ENCODE measurements around the gene BEGAIN.
"Not testable (repeated sequence)": the region's sequence is repeated elsewhere in the genome, so short reads cannot be mapped to it uniquely, and the experiment has no call there.

The BEGAIN gene

GRCh38 chr14:100522616-100523099 lies 64.6 kb downstream of the BEGAIN start:
- Histone ChIP-seq H3K27ac (ENCODE audit: low read depth, low read length) (no peak overlapping the region), H3K4me3 (ENCODE audit: low read length) (no peak overlapping the region)
- 48% methylated on average over 6 of the region's 6 CpGs for WGBS

GRCh38 chr14:100506053-100506452 lies 81.2 kb downstream of the BEGAIN start:
- not testable (repeated sequence) for H3K27me3 ChIP-seq (ENCODE audit: insufficient read depth, low read length); H3K27ac ChIP-seq (ENCODE audit: low read depth, low read length); H3K9ac ChIP-seq (ENCODE audit: low read depth, low read length); H3K36me3 ChIP-seq (ENCODE audit: insufficient read depth, low read length); H3K4me3 ChIP-seq (ENCODE audit: low read length); H3K4me1 ChIP-seq (ENCODE audit: insufficient read depth, low read length)
- peaks cover 20% of the 10 kb centered on the region; the same call in 1 of the 2 replicates for H3K9me3 ChIP-seq (ENCODE audit: insufficient read depth, low read depth, low read length)
- 95% methylated on average over 3 of the region's 3 CpGs for WGBS

More at GRCh38 chr14:100522616-100523099, 64.6 kb downstream of the BEGAIN start:
- H3K27me3 ChIP-seq (ENCODE audit: insufficient read depth, low read length) = no peaks in the 10 kb centered on the region
- no peak overlapping the region for H3K9ac ChIP-seq (ENCODE audit: low read depth, low read length)
- H3K4me1 ChIP-seq (ENCODE audit: insufficient read depth, low read length) = peaks cover 4% of the 10 kb centered on the region; the same call in 1 of the 2 replicates
- peaks cover 7% of the 10 kb centered on the region; the same call in 1 of the 2 replicates for H3K36me3 ChIP-seq (ENCODE audit: insufficient read depth, low read length)
- H3K9me3 ChIP-seq (ENCODE audit: insufficient read depth, low read depth, low read length) = no peaks in the 10 kb centered on the region

GRCh38 chr14:100504372-100505078 lies 82.7 kb downstream of the BEGAIN start:
- Histone ChIP-seq H3K9ac (ENCODE audit: low read depth, low read length) (no peak overlapping the region), H3K4me3 (ENCODE audit: low read length) (no peak overlapping the region), H3K27ac (ENCODE audit: low read depth, low read length) (no peak overlapping the region), H3K9me3 (ENCODE audit: insufficient read depth, low read depth, low read length) (peaks cover 20% of the 10 kb centered on the region; the same call in 1 of the 2 replicates), H3K4me1 (ENCODE audit: insufficient read depth, low read length) (no peaks in the 10 kb centered on the region), H3K36me3 (ENCODE audit: insufficient read depth, low read length) (no peaks in the 10 kb centered on the region), H3K27me3 (ENCODE audit: insufficient read depth, low read length) (no peaks in the 10 kb centered on the region)
- WGBS = 83% methylated on average over 3 of the region's 3 CpGs

DNA sequence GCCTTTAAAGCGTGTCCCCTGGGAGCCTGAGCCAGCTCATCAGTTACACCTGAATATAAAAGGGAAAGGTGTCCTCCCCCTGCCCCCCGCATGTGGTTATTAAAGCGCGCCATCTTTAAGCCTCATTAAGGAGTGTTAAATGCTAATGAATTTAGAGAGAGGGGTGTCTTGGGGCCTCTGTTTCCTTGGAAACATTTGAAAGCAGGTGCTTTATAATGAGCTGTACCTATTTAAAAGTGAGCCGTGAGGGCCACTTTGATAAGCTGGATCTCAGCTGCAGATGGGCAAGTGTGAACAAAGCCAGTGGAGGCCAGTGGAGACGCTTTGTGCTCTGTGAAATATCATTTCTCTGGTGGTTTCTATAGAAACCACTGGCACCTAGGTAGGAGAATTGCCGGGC lies 84.0 kb downstream of the BEGAIN start:
- no peaks in the 10 kb centered on the region for H3K4me1 ChIP-seq (ENCODE audit: insufficient read depth, low read length)
- peaks cover 20% of the 10 kb centered on the region; the same call in 1 of the 2 replicates for H3K9me3 ChIP-seq (ENCODE audit: insufficient read depth, low read depth, low read length)
- no peak overlapping the region for H3K9ac ChIP-seq (ENCODE audit: low read depth, low read length)
- no peaks in the 10 kb centered on the region for H3K27me3 ChIP-seq (ENCODE audit: insufficient read depth, low read length)
- no peak overlapping the region for H3K27ac ChIP-seq (ENCODE audit: low read depth, low read length)
- no peaks in the 10 kb centered on the region for H3K36me3 ChIP-seq (ENCODE audit: insufficient read depth, low read length)
- WGBS = 90% methylated on average over 7 of the region's 7 CpGs
- H3K4me3 ChIP-seq (ENCODE audit: low read length) = no peak overlapping the region

DNA sequence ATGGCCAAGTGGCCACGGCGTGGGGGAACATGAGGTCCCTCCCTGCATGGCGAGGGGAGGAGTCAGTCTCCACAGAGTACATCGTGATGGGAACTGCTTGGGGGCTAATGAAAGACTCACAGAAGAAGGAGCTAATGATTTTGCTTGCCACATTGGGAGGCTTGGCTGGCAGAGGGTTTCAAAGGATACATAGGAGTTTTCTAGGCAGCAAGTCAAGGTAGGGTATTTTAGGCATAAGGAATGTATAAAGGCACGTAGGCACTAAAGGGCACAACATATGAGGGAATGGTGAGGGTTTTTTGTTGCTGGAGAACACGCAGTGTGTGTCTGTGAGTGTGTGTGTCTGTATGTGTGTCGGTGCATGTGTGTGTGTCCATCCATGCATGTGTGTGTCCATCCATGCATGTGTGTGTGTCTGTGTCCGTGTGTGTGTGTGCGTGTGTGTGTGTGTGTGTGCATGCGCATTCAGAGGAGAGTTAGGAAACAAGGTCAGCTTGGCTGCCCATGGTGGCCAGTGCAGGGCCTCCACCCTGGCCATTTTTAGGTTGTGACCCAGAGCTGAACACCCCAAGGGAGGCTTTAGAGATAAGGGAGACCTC lies 84.5 kb downstream of the BEGAIN start:
- no peaks in the 10 kb centered on the region for H3K36me3 ChIP-seq (ENCODE audit: insufficient read depth, low read length)
- H3K27me3 ChIP-seq (ENCODE audit: insufficient read depth, low read length) = no peaks in the 10 kb centered on the region
- H3K4me3 ChIP-seq (ENCODE audit: low read length) = no peak overlapping the region
- no peaks in the 10 kb centered on the region for H3K4me1 ChIP-seq (ENCODE audit: insufficient read depth, low read length)
- peaks cover 20% of the 10 kb centered on the region; the same call in 1 of the 2 replicates for H3K9me3 ChIP-seq (ENCODE audit: insufficient read depth, low read depth, low read length)
- no peak overlapping the region for H3K27ac ChIP-seq (ENCODE audit: low read depth, low read length)
- no peak overlapping the region for H3K9ac ChIP-seq (ENCODE audit: low read depth, low read length)
- WGBS = 88% methylated on average over 10 of the region's 10 CpGs

- WGBS = 90% methylated on average over 9 of the region's 9 CpGs
- peaks cover 11% of the 10 kb centered on the region; the same call in 1 of the 2 replicates for H3K9me3 ChIP-seq (ENCODE audit: insufficient read depth, low read depth, low read length)
Observed at GRCh38 chr14:100500128-100500527, 87.1 kb downstream of the BEGAIN start.

DNA sequence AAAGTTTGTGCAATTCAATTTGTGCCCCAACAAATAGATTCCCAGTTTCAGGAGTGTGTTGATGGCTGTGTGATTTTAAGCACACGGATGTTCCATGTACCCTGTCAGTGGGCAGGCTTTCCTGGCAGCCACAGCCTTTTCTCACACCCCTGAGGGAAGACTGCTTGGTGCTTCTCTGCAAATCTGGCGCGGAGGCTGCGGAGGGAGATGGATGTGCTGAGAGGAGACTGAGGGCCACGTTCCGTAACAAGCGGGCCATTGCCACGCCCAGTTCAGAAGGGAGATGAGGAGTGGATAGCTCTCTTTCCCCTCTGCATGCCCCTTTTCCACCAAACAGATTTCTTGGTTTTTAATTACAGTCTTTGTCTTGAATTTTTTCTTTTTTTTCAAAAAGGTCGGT lies 89.1 kb downstream of the BEGAIN start:
- no peaks in the 10 kb centered on the region for H3K9me3 ChIP-seq (ENCODE audit: insufficient read depth, low read depth, low read length)
- WGBS = 91% methylated on average over 8 of the region's 9 CpGs
- H3K9ac ChIP-seq (ENCODE audit: low read depth, low read length) = no peak overlapping the region
- H3K4me1 ChIP-seq (ENCODE audit: insufficient read depth, low read length) = no peaks in the 10 kb centered on the region
- H3K36me3 ChIP-seq (ENCODE audit: insufficient read depth, low read length) = no peaks in the 10 kb centered on the region
- no peaks in the 10 kb centered on the region for H3K27me3 ChIP-seq (ENCODE audit: insufficient read depth, low read length)
- H3K27ac ChIP-seq (ENCODE audit: low read depth, low read length) = no peak overlapping the region
- no peak overlapping the region for H3K4me3 ChIP-seq (ENCODE audit: low read length)

More at GRCh38 chr14:100500128-100500527, 87.1 kb downstream of the BEGAIN start:
- Histone ChIP-seq H3K4me1 (ENCODE audit: insufficient read depth, low read length) (no peaks in the 10 kb centered on the region), H3K4me3 (ENCODE audit: low read length) (no peak overlapping the region), H3K9ac (ENCODE audit: low read depth, low read length) (no peak overlapping the region), H3K27ac (ENCODE audit: low read depth, low read length) (no peak overlapping the region), H3K27me3 (ENCODE audit: insufficient read depth, low read length) (no peaks in the 10 kb centered on the region), H3K36me3 (ENCODE audit: insufficient read depth, low read length) (no peaks in the 10 kb centered on the region)

- Histone ChIP-seq H3K4me1 (ENCODE audit: insufficient read depth, low read length) (no peaks in the 10 kb centered on the region), H3K27me3 (ENCODE audit: insufficient read depth, low read length) (no peaks in the 10 kb centered on the region), H3K27ac (ENCODE audit: low read depth, low read length) (no peak overlapping the region), H3K36me3 (ENCODE audit: insufficient read depth, low read length) (no peaks in the 10 kb centered on the region), H3K9me3 (ENCODE audit: insufficient read depth, low read depth, low read length) (no peaks in the 10 kb centered on the region), H3K9ac (ENCODE audit: low read depth, low read length) (no peak overlapping the region), H3K4me3 (ENCODE audit: low read length) (no peak overlapping the region)
- WGBS = 100% methylated on average over 2 of the region's 2 CpGs
Observed at GRCh38 chr14:100495917-100496316, 91.3 kb downstream of the BEGAIN start.

DNA sequence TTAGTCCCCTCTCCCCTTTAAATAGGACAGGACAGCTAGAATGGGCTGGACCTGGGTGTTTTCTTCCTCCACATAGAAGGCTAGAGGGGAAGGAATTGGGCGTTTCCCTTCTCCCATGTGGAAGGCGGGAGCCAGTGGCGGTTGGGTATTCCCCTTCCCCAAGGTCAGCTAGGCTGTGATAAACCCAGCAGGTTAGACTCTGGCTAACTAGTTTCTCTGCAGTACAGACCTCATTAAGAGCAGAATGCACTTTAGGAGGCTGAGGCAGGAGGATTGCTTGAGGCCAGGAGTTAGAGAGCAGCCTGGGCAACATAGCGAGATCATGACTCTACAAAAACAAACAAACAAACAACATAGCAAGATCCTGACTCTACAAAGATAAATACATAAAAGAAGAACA lies 92.6 kb downstream of the BEGAIN start:
- H3K4me1 ChIP-seq (ENCODE audit: insufficient read depth, low read length) = no peaks in the 10 kb centered on the region
- no peaks in the 10 kb centered on the region for H3K27me3 ChIP-seq (ENCODE audit: insufficient read depth, low read length)
- no peak overlapping the region for H3K27ac ChIP-seq (ENCODE audit: low read depth, low read length)
- 93% methylated on average over 4 of the region's 4 CpGs for WGBS
- no peak overlapping the region for H3K4me3 ChIP-seq (ENCODE audit: low read length)
- H3K9me3 ChIP-seq (ENCODE audit: insufficient read depth, low read depth, low read length) = no peaks in the 10 kb centered on the region
- no peaks in the 10 kb centered on the region for H3K36me3 ChIP-seq (ENCODE audit: insufficient read depth, low read length)
- no peak overlapping the region for H3K9ac ChIP-seq (ENCODE audit: low read depth, low read length)

DNA sequence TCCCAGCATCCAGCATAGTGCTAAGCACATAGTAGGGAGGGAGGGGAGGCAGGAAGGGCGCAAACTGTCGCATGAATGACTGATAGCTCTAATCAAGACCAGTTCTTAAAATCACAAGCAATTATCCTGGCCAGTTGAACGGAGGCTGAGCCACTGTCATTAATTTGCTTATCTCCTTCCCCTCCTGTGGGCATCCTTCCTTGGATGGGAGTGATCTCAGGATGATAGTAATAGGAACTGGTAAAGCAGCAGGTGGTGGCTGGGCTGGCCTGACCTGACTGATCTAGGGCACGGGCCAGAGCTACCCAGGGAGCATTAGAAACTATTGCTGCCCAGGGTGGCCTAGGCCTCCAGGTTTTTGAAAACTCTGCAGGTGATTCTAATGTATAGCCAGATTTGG lies 97.0 kb downstream of the BEGAIN start:
- no peak overlapping the region for H3K27ac ChIP-seq (ENCODE audit: low read depth, low read length)
- no peaks in the 10 kb centered on the region for H3K36me3 ChIP-seq (ENCODE audit: insufficient read depth, low read length)
- no peaks in the 10 kb centered on the region for H3K9me3 ChIP-seq (ENCODE audit: insufficient read depth, low read depth, low read length)
- no peaks in the 10 kb centered on the region for H3K4me1 ChIP-seq (ENCODE audit: insufficient read depth, low read length)
- no peaks in the 10 kb centered on the region for H3K27me3 ChIP-seq (ENCODE audit: insufficient read depth, low read length)
- H3K4me3 ChIP-seq (ENCODE audit: low read length) = no peak overlapping the region
- H3K9ac ChIP-seq (ENCODE audit: low read depth, low read length) = no peak overlapping the region
- 88% methylated on average over 4 of the region's 4 CpGs for WGBS

DNA sequence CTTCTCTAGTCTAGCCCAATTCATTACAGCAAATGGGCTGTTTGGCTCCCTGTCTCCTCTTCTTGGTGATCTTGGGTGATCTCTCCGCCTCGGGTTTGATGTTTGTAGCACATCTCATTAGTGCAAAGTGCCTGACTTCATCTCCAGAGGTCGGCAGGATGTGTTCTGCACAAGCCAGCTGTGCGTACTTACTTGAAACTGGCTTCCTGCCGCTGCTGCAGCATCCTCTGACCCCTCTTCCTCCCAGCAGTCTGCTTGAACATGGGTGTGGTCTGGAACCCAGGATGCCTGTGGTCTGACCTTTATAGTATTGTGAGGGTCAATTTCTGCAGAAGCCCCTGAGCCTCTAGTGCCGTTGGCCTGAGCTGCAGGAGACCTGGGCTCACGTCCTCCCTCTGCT lies 99.2 kb downstream of the BEGAIN start:
- no peaks in the 10 kb centered on the region for H3K4me1 ChIP-seq (ENCODE audit: insufficient read depth, low read length)
- H3K36me3 ChIP-seq (ENCODE audit: insufficient read depth, low read length) = no peaks in the 10 kb centered on the region
- WGBS = 88% methylated on average over 7 of the region's 7 CpGs
- no peak overlapping the region for H3K4me3 ChIP-seq (ENCODE audit: low read length)
- H3K27ac ChIP-seq (ENCODE audit: low read depth, low read length) = no peak overlapping the region
- no peaks in the 10 kb centered on the region for H3K9me3 ChIP-seq (ENCODE audit: insufficient read depth, low read depth, low read length)
- no peak overlapping the region for H3K9ac ChIP-seq (ENCODE audit: low read depth, low read length)
- H3K27me3 ChIP-seq (ENCODE audit: insufficient read depth, low read length) = no peaks in the 10 kb centered on the region

Measured in HUES64 (cell line).